ENCODE results near the gene ZFYVE27. TPM values are rescaled to one million over a fixed set of nuclear protein-coding genes. Genes with fewer than 3 reads are reported as not detected.

ZFYVE27 gene
- total and polyA plus RNA-seq, 2 donors (not counting 3 experiments of a cell fraction or from before 2014, with no cell fraction given) = 16.3 to 24.2 TPM

GRCh38 chr10:97718659-97719142 lies 18.2 kb upstream of the ZFYVE27 start:
- Histone ChIP-seq H3K4me2 (ENCODE audit: insufficient read depth, low read length) (no peak overlapping the region), H3K4me1 (ENCODE audit: control insufficient read depth, extremely low read depth, insufficient read depth, low read length) (peaks cover 18% of the 10 kb centered on the region), H3K27me3 (ENCODE audit: control insufficient read depth in 2 of 2, insufficient read depth in 2 of 2, low read length in 2 of 2) (no peaks in the 10 kb centered on the region), H3K4me3 (replicated peaks in 1 of 3; ENCODE audit: insufficient read depth in 1 of 3, low read depth in 1 of 3, low read length in 3 of 3) (no peak overlapping the region), H3K27ac (ENCODE audit: insufficient read depth, low read depth, low read length) (no peak overlapping the region), H4K20me1 (replicated peaks; ENCODE audit: control insufficient read depth, extremely low read depth, insufficient read depth, low read length) (no peaks in the 10 kb centered on the region), H3K79me2 (ENCODE audit: control insufficient read depth, insufficient read depth, low read length) (peaks cover 34% of the 10 kb centered on the region), H3K9me1 (replicated peaks; ENCODE audit: control insufficient read depth, extremely low read depth, insufficient read depth, low read length) (no peaks in the 10 kb centered on the region), H3K36me3 (ENCODE audit: control insufficient read depth in 2 of 2, extremely low read depth in 1 of 2, insufficient read depth in 2 of 2, low read length in 2 of 2) (peaks cover 0 to 16% of the 10 kb centered on the region in 2 experiments), H3K9ac (replicated peaks; ENCODE audit: extremely low read depth, insufficient read depth, low read length) (no peak overlapping the region), H2AFZ (ENCODE audit: low read depth, low read length) (no peak overlapping the region), H3K9me3 (replicated peaks; ENCODE audit: control insufficient read depth, insufficient read depth, low read length) (no peaks in the 10 kb centered on the region)
- TF ChIP-seq GATA2 (IDR thresholded peaks at IDR 0.05; ENCODE audit: insufficient read depth, insufficient read length, low read depth, low read length) = no peak
- TF ChIP-seq CTCF (IDR thresholded peaks at IDR 0.05; ENCODE audit: extremely low read depth in 1 of 2, insufficient read depth in 1 of 2, low read depth in 1 of 2, low read length in 2 of 2) = no peak
- TF ChIP-seq POLR2A (IDR thresholded peaks at IDR 0.05; ENCODE audit: low read depth, low read length) = no peak
- no peak for TF ChIP-seq EZH2 (IDR thresholded peaks at IDR 0.05; ENCODE audit: borderline replicate concordance, low read depth, low read length, severe bottlenecking)
- no peak for TF ChIP-seq JUN (IDR thresholded peaks at IDR 0.05; ENCODE audit: borderline replicate concordance, insufficient read depth, insufficient read length, low read depth)
- no peak for TF ChIP-seq MYC (IDR thresholded peaks at IDR 0.05; ENCODE audit: low read depth, low read length)
- no peak for TF ChIP-seq FOS (IDR thresholded peaks at IDR 0.05; ENCODE audit: borderline replicate concordance, insufficient read depth, low read length)
- TF ChIP-seq MAX (IDR thresholded peaks at IDR 0.05; ENCODE audit: insufficient read depth, insufficient read length) = no peak
- no peak for TF ChIP-seq POLR2AphosphoS5 (IDR thresholded peaks at IDR 0.05; ENCODE audit: insufficient read depth, low read depth, low read length)
- DNase-seq (ENCODE audit: low read depth, low spot score) (no peak), FAIRE-seq (no peak)
- BruUV-seq (replicated peaks) = no TSS peak
- intact Hi-C loops (cut with micrococcal nuclease) = no loop called here
- CTCF ChIA-PET = interaction anchor here (1.0 to 21.8 kb wide), 3 partner anchors 8 to 42 kb away, joined by 4 to 863 read pairs (median 863); partner anchors contain the start of genes MARVELD1 and ZFYVE27
- POLR2A ChIA-PET = no interaction called here
- dilution Hi-C loops (cut with MboI; ENCODE audit: extremely low pct_ligation_motif_present, low sequenced_read_pairs) = no loop called here
